K562 (cell line): Measurements from ENCODE around the gene VPS11. TPM values are rescaled to one million over a fixed set of nuclear protein-coding genes. Genes with fewer than 3 reads are reported as not detected.

Experiments used
- ATF3 ChIP-seq, 2 experiments: fragments of 450-650 bp in 1 of 2; sonication (generic) in 1 of 2; formaldehyde crosslinking in 1 of 2; IDR thresholded peaks in 1 of 2; conservative IDR thresholded peaks in 1 of 2; 2 replicates each; pipeline versions ENCODE4 v1.6.1 to v1.8.1; 2016 to 2023; ENCODE audit warnings: mild to moderate bottlenecking in 2 of 2, moderate library complexity in 2 of 2, inconsistent platforms in 1 of 2, missing genetic modification reagents in 1 of 2
- CBFA2T2 ChIP-seq: fragments of 450-650 bp; conservative IDR thresholded peaks from 2 replicates; pipeline ENCODE4 v1.6.1; 2017; ENCODE audit warnings: mild to moderate bottlenecking
- CREB5 ChIP-seq: fragments of 250-450 bp; sonication (Bioruptor Pico); IDR thresholded peaks from 2 replicates; pipeline ENCODE4 v1.5.0; 2020; ENCODE audit warnings: mild to moderate bottlenecking
- CREM ChIP-seq: IDR thresholded peaks from 2 replicates; pipeline ENCODE4 v1.6.1; 2014; ENCODE audit warnings: antibody characterized with exemption, low read depth
- CSDE1 ChIP-seq, 2 experiments: fragments of 450-650 bp; IDR thresholded peaks; 2 replicates each; pipeline ENCODE4 v1.6.1; 2016; ENCODE audit warnings: mild to moderate bottlenecking in 1 of 2
- ELF2 ChIP-seq: fragments of 250-450 bp; sonication (Bioruptor Pico); IDR thresholded peaks from 2 replicates; pipeline ENCODE4 v1.5.0; 2021; ENCODE audit warnings: mild to moderate bottlenecking
- FOXP1 ChIP-seq: sonication (generic); formaldehyde crosslinking; IDR thresholded peaks from 2 replicates; pipeline ENCODE4 v1.8.0; 2022; ENCODE audit warnings: mild to moderate bottlenecking, missing genetic modification reagents
- HBP1 ChIP-seq: fragments of 450-650 bp; formaldehyde crosslinking; IDR thresholded peaks from 2 replicates; pipeline ENCODE4 v1.4.0; 2022; ENCODE audit warnings: missing genetic modification characterization
- HOXB6 ChIP-seq: fragments of 250-450 bp; sonication (Bioruptor Pico); IDR thresholded peaks from 2 replicates; pipeline ENCODE4 v1.5.1; 2022; ENCODE audit warnings: mild to moderate bottlenecking, borderline replicate concordance
- MAFF ChIP-seq: IDR thresholded peaks from 2 replicates; pipeline ENCODE4 v1.6.1; 2012; ENCODE audit warnings: low read length, improper control_type of control experiment
- NCOA4 ChIP-seq: fragments of 450-650 bp; IDR thresholded peaks from 2 replicates; pipeline ENCODE4 v1.6.1; 2018; ENCODE audit warnings: mild to moderate bottlenecking; ENCODE audit not compliant: partially characterized antibody
- PRMT5 ChIP-seq: sonication (generic); formaldehyde crosslinking; IDR thresholded peaks from 2 replicates; pipeline ENCODE4 v1.5.0; 2020; ENCODE audit warnings: missing genetic modification reagents
- PRPF4 ChIP-seq: fragments of 200-400 bp; formaldehyde crosslinking; IDR thresholded peaks from one replicate; pipeline ENCODE4 v1.6.1; 2017; ENCODE audit warnings: low read length, low read depth, mild to moderate bottlenecking; ENCODE audit not compliant: insufficient read depth, poor library complexity, severe bottlenecking
- RBBP5 ChIP-seq: fragments of 200-600 bp; sonication (generic); IDR thresholded peaks from 2 replicates; pipeline ENCODE4 v1.6.1; 2012; ENCODE audit warnings: borderline replicate concordance, mild to moderate bottlenecking, low read length, control low read depth, inconsistent platforms; ENCODE audit not compliant: insufficient read depth, poor library complexity, severe bottlenecking
- XRCC4 ChIP-seq: IDR thresholded peaks from one replicate; pipeline ENCODE4 v1.6.1; 2011; ENCODE audit not compliant: insufficient read depth, insufficient read length; ENCODE audit errors: extremely low read depth
- ZNF263 ChIP-seq: sonication (generic); formaldehyde crosslinking; IDR thresholded peaks from 2 replicates; pipeline ENCODE4 v1.8.0; 2022; ENCODE audit warnings: mild to moderate bottlenecking, missing genetic modification reagents, borderline replicate concordance
- ZNF398 ChIP-seq: fragments of 250-450 bp; sonication (Bioruptor Pico); IDR thresholded peaks from 2 replicates; pipeline ENCODE4 v1.8.0; 2021; ENCODE audit warnings: moderate library complexity, mild to moderate bottlenecking, inconsistent platforms
- ZNF584 ChIP-seq: fragments of 200-800 bp; sonication (Bioruptor generic); IDR thresholded peaks from 2 replicates; pipeline ENCODE4 v1.6.1; 2016; ENCODE audit warnings: low read depth, mild to moderate bottlenecking, missing genetic modification characterization, missing compliant biosample characterization
- ZNF76 ChIP-seq: fragments of 250-450 bp; sonication (Bioruptor Pico); IDR thresholded peaks from 2 replicates; pipeline ENCODE4 v1.4.0; 2020; ENCODE audit warnings: mild to moderate bottlenecking, moderate library complexity, borderline replicate concordance
- polyA plus RNA-seq, 8 experiments: library from polyadenylated mRNA; depleted of rRNA in 4 of 8; stranded (reverse) in 5 of 8; unstranded in 3 of 8; fragments of >200 nt; fragmentation: Nextera tagmentation in 2 of 8; fragmentation: Illumina TruSeq in 1 of 8; extraction: Ambion mirVana in 2 of 8; extraction: Trizol in 1 of 8; gene quantifications; 2 replicates each; pipeline versions ENCODE4 v1.2.1 to v1.2.3, GENCODE V29; 2011 to 2014; ENCODE audit warnings: inconsistent platforms in 1 of 8, missing spikeins in 1 of 8
- total RNA-seq, 7 experiments: library from RNA; depleted of rRNA in 6 of 7; stranded (reverse); fragments of >200 nt in 6 of 7; fragmentation: Illumina TruSeq in 2 of 7; extraction: Trizol in 2 of 7; gene quantifications; 2 replicates each; pipeline versions ENCODE4 v1.2.1 to v1.2.3, GENCODE V29; 2011 to 2021; ENCODE audit warnings: low replicate concordance in 1 of 7
- TF ChIP-seq, protein P1 (sequence below): fragments of 250-450 bp; sonication (Bioruptor Pico); IDR thresholded peaks from 2 replicates; pipeline ENCODE4 v1.4.0; 2020; ENCODE audit warnings: borderline replicate concordance

The VPS11 gene
- total and polyA plus RNA-seq, 9 of the 15 experiments (the other 6 are each of a cell fraction or from before 2014, with no cell fraction given), result 14.1 to 35.5 (median 27.5) TPM

GRCh38 chr11:119101759-119102423 is 34.3 kb downstream of the VPS11 start, which contains the start of gene DPAGT1 (continued):
- TF ChIP-seq ZNF263 (CRISPR knock-in tag), result peak; percentile 88; the same call in 1 of the 2 replicates
- no peak for TF ChIP-seq MAFF
- no peak for TF ChIP-seq PRMT5
- TF ChIP-seq ATF3 (IDR thresholded peaks at IDR 0.05), result no peak; the same call in 1 of the 2 replicates
- peak; percentile 77 for TF ChIP-seq ATF3 (CRISPR knock-in tag; conservative IDR thresholded peaks at IDR 0.05)
- TF ChIP-seq, protein P1, sequence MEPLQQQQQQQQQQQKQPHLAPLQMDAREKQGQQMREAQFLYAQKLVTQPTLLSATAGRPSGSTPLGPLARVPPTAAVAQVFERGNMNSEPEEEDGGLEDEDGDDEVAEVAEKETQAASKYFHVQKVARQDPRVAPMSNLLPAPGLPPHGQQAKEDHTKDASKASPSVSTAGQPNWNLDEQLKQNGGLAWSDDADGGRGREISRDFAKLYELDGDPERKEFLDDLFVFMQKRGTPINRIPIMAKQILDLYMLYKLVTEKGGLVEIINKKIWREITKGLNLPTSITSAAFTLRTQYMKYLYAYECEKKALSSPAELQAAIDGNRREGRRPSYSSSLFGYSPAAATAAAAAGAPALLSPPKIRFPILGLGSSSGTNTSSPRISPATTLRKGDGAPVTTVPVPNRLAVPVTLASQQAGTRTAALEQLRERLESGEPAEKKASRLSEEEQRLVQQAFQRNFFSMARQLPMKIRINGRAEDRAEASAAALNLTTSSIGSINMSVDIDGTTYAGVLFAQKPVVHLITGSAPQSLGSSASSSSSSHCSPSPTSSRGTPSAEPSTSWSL (CRISPR knock-in tag), result no peak
- TF ChIP-seq CSDE1 (IDR thresholded peaks at IDR 0.05), result peak in 1 of 2 experiments; percentile 96; a peak in 2 of 4 replicates
- TF ChIP-seq HOXB6 (CRISPR knock-in tag), result no peak
- peak; percentile 65 for TF ChIP-seq CBFA2T2
- TF ChIP-seq HBP1 (CRISPR knock-in tag), result 0 out of 2 replicates have a peak, but pooled peaks have one; percentile 22
- no peak for TF ChIP-seq NCOA4
- peak; percentile 83 for TF ChIP-seq ELF2
- no peak for TF ChIP-seq XRCC4
- no peak; the same call in 1 of the 2 replicates for TF ChIP-seq ZNF76 (CRISPR knock-in tag)
- no peak for TF ChIP-seq PRPF4
- peak; percentile 75 for TF ChIP-seq ZNF584 (CRISPR knock-in tag)
- TF ChIP-seq RBBP5, result peak; percentile 72
- peak; percentile 88 for TF ChIP-seq CREM
- TF ChIP-seq ZNF398 (CRISPR knock-in tag), result no peak
- TF ChIP-seq CREB5 (CRISPR knock-in tag), result 0 out of 2 replicates have a peak, but pooled peaks have one; percentile 33
- no peak for TF ChIP-seq FOXP1 (CRISPR knock-in tag)
